NCI-H1092 (cell line): ENCODE results near the gene ICAM3.

Experiments used
- DNase-seq: peaks from one replicate; lab custom pipeline; 2025; lab: John Stamatoyannopoulos, UW

The ICAM3 gene

GRCh38 chr19:10318807-10319682, 20.4 kb downstream of the ICAM3 start:
- DNase-seq: no peak

- no peak for DNase-seq
Measured at GRCh38 chr19:10317857-10318462, 21.5 kb downstream of the ICAM3 start.

GRCh38 chr19:10317045-10317856, 22.2 kb downstream of the ICAM3 start:
- no peak for DNase-seq

- DNase-seq: no peak
Measured at GRCh38 chr19:10316229-10317044, 23.0 kb downstream of the ICAM3 start.

GRCh38 chr19:10315335-10316214, 23.8 kb downstream of the ICAM3 start, which contains the start of gene FDX2:
Gene FDX2 (minus strand): TSS chr19:10316015. CDS start chr19:10315996, 19 bp downstream.
- peak; percentile 84 for DNase-seq

- DNase-seq: no peak
Measured at GRCh38 chr19:10309423-10309822, 30.0 kb downstream of the ICAM3 start, which contains the start of gene ZGLP1. Gene ZGLP1 (minus strand): TSS chr19:10309815.

- no peak for DNase-seq
Measured at GRCh38 chr19:10306327-10306726, 33.1 kb downstream of the ICAM3 start.

- DNase-seq: no peak
Measured at GRCh38 chr19:10305139-10305806, 34.2 kb downstream of the ICAM3 start.

- no peak for DNase-seq
Measured at GRCh38 chr19:10299545-10300458, 39.6 kb downstream of the ICAM3 start.

- DNase-seq: no peak
Measured at GRCh38 chr19:10295847-10296591, 43.4 kb downstream of the ICAM3 start.

GRCh38 chr19:10295305-10295846, 44.0 kb downstream of the ICAM3 start:
- no peak for DNase-seq

- no peak for DNase-seq
Measured at GRCh38 chr19:10294368-10294697, 45.1 kb downstream of the ICAM3 start.

- no peak for DNase-seq
Measured at GRCh38 chr19:10293637-10294367, 45.6 kb downstream of the ICAM3 start.

- no peak for DNase-seq
Measured at GRCh38 chr19:10292789-10293636, 46.4 kb downstream of the ICAM3 start.

- no peak for DNase-seq
Measured at GRCh38 chr19:10292206-10292788, 47.1 kb downstream of the ICAM3 start.
